Measurements from ENCODE around the gene ADARB2.
"Not testable (repeated sequence)": the region's sequence is repeated elsewhere in the genome, so short reads cannot be mapped to it uniquely, and the experiment has no call there.

ADARB2 gene

DNA sequence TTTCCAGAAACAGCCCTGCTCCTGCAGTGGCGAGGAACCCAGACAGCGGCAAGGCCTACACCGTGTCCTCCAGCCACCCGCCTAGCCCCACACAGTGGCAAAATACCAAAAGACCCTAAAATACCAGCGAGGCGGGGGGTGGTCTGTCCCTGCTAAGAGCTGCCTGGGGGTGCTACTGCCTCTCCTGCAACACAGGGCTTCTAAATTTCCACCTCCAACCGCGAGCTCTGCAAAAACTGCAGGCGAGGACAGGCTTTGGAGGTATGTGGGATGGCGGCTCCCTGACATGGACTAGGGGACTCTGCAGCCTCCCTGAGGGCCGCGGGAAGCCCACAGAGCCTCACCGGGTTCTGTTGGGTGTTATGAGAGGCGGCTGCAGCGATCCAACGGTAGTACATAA is 558.8 kb downstream of the ADARB2 start:
- no peak for DNase-seq (ENCODE audit: low read depth in 3 of 3)

DNA sequence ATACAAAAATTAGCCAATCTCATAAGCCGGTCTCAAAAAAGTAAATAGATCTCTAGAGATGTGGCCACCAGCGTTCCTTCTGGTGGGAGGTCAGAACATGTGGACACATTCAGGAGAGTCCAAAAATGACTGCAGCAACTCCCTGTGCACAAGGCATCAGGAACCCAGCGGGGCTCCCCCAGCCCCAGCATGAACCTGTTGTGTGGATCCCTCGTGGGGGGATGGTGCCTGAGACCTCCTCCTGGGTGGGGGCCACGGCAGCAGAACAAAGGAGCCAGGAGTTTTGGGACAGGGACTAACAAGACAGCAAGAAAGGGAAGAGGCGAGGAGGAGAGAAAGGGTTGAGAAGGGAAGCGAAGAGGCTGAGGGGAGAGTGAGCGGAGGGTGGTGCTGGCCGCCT is 559.4 kb downstream of the ADARB2 start:
- no peak for DNase-seq (ENCODE audit: low read depth in 3 of 3)

DNA sequence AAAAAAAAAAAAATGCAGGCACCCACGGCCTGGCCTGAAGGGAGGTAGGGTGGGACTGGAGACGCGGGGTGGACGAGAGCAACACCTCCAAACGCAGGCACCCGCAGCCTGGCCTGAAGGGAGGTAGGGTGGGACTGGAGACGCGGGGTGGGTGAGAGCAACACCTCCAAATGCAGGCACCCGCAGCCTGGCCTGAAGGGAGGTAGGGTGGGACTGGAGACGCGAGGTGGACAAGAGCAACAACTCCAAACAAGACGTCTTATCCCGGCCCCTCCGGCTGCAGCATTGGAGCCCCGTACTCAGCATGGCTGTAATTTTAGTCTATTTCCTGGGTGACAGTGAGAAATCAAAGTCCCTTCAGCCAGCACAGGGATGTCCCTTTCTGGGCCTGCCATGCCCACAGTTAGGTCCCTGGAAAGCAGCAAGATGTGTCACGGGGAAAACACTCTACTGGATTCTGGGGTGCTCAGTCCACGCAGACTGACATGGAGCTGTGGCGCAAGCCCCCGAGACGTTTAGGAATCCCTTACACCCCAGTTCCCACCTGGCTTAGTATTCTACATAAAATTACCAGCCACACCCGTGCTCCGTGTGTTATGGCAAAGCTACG is 561.3 kb downstream of the ADARB2 start:
- DNase-seq (ENCODE audit: low read depth in 3 of 3) = no peak

DNA sequence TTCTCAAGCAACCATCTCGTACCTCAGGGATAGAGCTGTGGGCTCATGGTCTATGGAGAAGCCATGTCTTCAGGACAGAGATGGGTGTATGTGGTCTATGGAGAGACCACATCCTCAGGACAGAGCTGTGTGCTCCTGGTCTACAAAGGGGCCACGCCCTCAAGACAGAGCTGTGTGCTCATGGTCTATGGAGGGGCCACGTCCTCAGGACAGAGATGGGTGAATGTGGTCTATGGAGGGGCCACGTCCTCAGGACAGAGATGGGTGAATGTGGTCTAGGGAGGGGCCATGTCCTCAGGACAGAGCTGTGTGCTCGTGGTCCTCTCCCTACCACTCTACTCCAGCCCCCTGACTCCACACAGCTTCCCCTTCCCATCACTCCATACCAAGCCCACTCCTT is 563.3 kb downstream of the ADARB2 start:
- DNase-seq (ENCODE audit: low read depth in 3 of 3) = no peak

GRCh38 chr10:1173091-1173490 is 564.2 kb downstream of the ADARB2 start:
- no peak for DNase-seq (ENCODE audit: low read depth in 3 of 3)

DNA sequence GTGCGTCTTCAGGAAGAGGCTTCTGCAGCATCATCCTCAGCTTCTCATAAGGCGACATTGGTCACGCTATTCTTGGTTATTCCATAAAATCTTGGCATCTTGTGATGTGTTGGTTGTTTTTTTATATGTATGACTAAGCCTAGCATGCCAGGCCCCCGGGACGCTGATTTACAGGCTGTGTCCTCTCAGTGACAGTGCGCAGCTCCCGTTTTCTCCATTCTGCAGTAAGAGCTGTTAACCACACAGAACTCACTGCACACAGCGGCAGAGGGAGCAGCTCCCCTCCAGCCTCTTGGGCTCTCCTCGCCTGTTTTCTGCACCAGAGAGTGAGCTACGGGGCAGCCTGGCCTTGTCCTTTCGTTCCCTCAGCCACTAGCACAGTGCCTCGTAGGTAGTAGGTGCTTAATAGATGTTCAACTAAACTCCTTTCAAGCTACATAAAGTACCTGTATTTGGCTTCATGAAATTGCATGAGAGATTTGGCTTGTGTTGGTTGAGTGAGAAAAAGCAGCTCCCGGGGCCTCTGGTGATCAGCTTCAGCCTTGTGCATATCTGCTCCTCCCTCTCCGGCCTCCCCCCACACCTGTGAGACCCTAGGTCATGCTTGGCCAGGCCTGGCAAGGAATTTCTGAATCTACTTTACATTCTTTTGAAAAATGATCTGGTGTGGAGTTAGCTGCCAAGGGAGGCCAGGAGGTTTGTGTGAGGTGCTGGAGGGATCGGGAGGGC is 564.9 kb downstream of the ADARB2 start:
- DNase-seq (ENCODE audit: low read depth in 3 of 3) = no peak

DNA sequence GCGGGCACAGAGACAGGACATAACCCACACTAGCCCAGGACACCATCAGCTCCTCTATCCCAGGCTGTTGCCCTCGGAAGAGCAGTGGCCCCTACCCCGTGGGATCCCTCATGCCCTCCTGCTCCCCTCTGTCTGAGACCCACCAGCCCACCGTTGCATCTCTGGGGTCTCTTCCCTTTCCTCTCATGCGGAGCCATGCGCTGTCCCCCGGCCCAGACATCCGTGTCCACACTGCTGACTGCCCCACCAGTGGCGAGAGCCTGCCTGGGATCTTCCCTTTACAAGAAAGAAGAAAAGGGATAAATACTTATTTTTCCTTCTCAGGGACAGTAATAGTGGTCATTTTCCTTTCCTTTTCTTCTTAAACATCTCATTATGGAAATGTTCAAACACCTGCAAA is 565.7 kb downstream of the ADARB2 start:
- no peak for DNase-seq (ENCODE audit: low read depth in 3 of 3)

GRCh38 chr10:1171182-1171581 is 566.1 kb downstream of the ADARB2 start:
- DNase-seq (ENCODE audit: low read depth in 3 of 3) = no peak

GRCh38 chr10:1170867-1171180 is 566.5 kb downstream of the ADARB2 start:
- DNase-seq (ENCODE audit: low read depth in 3 of 3) = no peak

DNA sequence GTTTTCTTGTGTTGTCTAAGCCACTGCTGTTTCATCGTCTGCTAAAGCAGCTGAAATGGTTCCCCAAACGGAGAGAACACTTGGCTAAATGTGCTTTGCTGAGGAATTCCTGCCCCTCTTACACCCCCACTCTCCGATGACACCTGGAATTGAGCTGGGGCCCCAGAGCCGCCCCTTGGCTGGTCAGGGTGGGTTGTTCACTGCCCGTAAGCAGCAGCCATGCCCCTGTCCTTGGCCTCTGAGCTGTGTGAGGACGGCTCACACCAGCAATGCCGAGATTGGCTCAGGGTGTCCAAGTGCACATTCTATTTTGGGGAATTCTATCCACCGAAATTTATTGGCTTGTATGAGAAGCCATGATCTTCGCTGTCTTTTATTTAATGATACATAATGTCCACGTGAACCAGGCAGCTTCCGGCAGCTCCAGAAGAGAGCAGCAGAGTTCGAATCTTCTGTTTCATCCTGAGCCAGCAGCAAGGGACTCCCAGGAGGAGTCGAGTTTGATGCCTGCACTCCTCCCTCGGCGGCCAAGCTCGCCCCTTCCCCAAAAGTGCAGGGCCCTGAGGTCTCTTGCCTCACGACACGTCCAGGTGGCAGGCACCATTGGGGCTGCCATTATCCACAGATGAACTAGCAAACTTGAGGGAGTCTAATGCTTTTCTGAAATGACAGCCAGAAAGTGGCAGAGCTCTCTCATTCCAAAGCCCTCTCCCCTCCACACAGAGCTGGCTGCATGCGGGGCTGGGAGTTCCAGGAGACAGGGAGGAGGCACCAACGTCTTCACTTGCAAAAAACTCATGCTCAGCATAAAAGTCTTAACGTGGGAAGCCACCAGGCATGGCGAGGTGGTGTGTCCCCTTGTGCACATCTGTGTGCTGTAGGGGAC is 567.1 kb downstream of the ADARB2 start:
- DNase-seq (ENCODE audit: low read depth in 3 of 3) = no peak

DNA sequence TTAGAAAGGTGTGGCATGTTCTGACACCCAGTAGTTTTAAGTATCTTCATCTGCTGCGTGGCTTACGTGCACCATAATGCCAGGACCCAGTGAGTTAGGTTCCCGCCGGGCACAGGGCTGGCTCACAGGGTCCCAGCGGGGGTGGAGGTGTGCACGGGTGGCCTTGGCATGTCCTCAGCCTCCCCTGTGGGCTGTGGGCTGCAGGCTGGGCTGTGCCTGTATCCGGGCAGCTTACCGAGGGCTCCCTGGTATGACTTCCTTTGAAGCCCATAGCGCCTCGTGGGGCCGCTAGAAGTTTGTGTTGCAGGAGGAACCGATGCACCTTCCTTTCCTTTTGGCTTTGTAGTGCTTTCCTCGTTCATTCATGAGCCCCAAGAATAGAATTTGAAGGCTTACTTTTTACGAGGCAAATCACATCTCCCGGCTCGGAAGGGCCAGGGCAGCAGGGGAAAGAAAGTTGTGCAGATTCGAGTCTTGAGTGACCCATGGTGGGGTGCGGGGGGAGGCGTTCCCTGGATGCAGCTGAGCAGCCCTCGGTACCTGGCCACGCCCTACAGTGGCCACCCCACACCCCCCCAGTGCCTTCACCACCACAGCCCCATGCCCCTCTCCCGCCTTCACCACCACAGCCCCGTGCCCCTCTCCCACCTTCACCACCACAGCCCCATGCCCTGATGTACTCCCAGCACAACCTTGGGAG is 568.0 kb downstream of the ADARB2 start:
- no peak for DNase-seq (ENCODE audit: low read depth in 3 of 3)

GRCh38 chr10:1168763-1169162 is 568.6 kb downstream of the ADARB2 start:
- DNase-seq (ENCODE audit: low read depth in 3 of 3) = no peak

- DNase-seq (ENCODE audit: low read depth in 3 of 3) = no peak
Observed at GRCh38 chr10:1166828-1167275, 570.5 kb downstream of the ADARB2 start.

DNA sequence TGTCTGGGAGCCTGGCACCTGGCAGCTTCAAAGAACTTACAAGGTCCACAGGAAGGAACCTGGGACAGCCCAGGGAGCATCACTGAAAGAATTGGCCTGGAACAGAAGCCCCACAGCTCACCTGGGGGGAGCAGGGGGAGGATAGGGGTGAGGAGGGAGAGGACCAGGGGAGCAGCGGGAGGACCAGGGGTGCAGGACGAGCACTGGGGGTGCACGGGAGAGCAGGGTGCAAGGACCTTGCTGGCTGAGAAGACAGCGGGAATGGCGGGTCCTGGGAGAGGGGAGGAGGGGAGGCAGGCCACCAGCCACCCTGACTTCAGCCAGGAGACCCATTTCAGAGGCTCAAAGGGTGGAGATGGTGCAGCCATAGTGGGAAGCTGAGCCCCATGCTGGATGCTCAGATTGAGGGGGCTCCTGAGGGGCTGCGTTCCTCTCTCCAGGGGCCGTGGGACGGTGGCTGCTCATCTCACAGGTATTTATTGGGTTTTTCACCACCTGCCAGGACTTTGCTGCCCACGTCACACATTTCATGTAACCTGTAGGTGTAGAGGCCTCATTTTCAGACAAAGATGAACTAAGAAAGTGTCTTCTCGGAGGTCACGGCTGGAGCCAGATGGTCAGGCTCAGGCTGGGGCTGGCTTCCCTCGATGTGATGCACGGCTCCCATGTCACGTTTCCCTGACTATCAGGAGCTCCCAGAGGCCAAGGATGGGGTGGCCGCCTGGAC is 571.1 kb downstream of the ADARB2 start:
- no peak for DNase-seq (ENCODE audit: low read depth in 3 of 3)

- no peak for DNase-seq (ENCODE audit: low read depth in 3 of 3)
Observed at GRCh38 chr10:1163831-1164230, 573.5 kb downstream of the ADARB2 start.

- no peak for DNase-seq (ENCODE audit: low read depth in 3 of 3)
Observed at GRCh38 chr10:1163204-1163660, 574.1 kb downstream of the ADARB2 start.

DNA sequence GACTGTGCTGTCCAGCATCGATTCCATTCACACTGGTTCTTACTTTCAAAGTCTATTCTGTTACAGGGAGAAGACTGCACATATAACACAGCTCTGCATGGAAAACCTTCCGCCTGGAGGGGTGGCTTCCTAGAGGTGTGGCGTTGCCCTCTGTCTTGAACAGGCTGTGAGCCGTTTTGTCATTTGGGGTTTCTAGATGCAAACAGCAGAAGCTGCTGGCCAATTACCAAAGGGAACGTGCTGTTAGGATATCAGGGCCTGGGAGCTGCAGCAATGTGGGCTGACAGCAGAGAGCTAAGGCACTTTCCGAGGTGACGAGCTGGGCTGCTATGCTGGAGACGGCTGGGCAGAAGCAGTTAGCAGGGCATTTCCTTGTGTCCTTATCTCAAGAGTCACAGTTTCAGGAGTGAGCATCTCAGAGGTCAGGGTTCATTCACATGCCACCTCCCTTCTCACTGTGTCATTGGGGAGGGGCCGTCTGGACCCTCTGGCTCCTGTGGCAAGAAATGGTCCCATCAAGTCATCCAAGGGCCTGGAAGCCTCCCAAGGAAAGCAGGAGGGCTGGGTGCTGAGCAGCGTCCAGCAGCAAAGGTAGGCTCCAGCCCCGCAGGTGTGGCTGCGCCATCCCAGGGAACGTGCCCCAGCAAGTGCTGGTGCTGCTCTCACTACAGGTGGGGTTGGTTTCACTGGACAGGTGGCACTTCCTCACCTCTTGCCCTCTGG is 574.7 kb downstream of the ADARB2 start:
- no peak for DNase-seq (ENCODE audit: low read depth in 3 of 3)

GRCh38 chr10:1161315-1161673 is 576.0 kb downstream of the ADARB2 start:
- not testable (repeated sequence) for DNase-seq (ENCODE audit: low read depth in 3 of 3)

GRCh38 chr10:1160561-1161314 is 576.6 kb downstream of the ADARB2 start:
- DNase-seq (ENCODE audit: low read depth in 3 of 3) = no peak
